Uterus (tissue), 2 donors: ENCODE data around the gene TNFRSF6B.

Source experiments
- POLR2A ChIP-seq, 2 donors: fragments of 450-650 bp; IDR thresholded peaks; one replicate each; pipeline ENCODE4 v1.6.1; 2016; ENCODE audit warnings: antibody characterized with exemption in 2 of 2, mild to moderate bottlenecking in 1 of 2, moderate library complexity in 1 of 2
- TF ChIP-seq, protein P1 (sequence below), 4 experiments: fragments of 200-600 bp in 2 of 4; fragments of 450-650 bp in 2 of 4; sonication (generic) in 2 of 4; IDR thresholded peaks; one replicate each; pipeline ENCODE4 v1.5.1; 2016 to 2019; ENCODE audit warnings: antibody characterized with exemption in 4 of 4, mild to moderate bottlenecking in 2 of 4, moderate library complexity in 1 of 4

DNA sequence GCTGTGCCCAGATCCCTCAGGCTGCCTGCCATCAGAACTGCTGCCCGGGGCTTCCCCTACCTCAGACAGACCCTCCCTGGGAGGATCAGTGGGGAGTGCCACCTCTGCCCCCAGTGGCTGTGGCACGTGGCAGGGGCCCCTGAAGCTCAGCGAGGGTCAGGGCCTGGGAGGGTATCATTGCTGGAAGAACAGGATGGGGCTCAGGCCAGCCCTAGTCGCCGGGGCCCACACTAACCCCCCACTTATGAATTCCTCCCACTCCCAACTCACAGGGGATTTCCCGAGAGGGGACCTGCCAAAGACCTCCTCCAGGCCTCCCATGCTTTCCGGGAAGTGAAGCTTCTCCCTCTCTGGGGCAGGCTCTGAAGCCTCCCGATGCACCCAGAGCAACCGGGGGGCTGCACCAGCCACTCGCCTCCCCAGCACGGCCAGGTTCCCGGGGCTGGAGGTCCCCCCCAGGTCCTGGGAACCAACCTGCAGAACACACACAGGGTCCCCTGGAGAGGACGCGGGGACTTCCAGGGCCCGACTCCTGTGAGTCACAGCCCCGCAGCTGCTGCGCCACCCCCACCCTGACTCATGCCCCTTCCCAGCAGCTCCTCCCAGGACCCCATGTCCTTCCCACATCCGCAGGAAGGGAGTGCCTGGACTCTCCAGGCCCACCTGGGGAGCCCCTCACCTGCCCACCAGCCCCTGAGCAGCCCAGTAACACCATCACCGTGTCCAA is 2.5 kb downstream of the TNFRSF6B start:
- TF ChIP-seq, protein P1, sequence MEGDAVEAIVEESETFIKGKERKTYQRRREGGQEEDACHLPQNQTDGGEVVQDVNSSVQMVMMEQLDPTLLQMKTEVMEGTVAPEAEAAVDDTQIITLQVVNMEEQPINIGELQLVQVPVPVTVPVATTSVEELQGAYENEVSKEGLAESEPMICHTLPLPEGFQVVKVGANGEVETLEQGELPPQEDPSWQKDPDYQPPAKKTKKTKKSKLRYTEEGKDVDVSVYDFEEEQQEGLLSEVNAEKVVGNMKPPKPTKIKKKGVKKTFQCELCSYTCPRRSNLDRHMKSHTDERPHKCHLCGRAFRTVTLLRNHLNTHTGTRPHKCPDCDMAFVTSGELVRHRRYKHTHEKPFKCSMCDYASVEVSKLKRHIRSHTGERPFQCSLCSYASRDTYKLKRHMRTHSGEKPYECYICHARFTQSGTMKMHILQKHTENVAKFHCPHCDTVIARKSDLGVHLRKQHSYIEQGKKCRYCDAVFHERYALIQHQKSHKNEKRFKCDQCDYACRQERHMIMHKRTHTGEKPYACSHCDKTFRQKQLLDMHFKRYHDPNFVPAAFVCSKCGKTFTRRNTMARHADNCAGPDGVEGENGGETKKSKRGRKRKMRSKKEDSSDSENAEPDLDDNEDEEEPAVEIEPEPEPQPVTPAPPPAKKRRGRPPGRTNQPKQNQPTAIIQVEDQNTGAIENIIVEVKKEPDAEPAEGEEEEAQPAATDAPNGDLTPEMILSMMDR (IDR thresholded peaks at IDR 0.05) = no peak
- no peak for TF ChIP-seq POLR2A (IDR thresholded peaks at IDR 0.05)
